Stimulated activated CD4-positive, alpha-beta T cell treated with anti-CD3 and anti-CD28 coated beads, Interleukin-2, amount 100 ng/mL, for 24 hours (primary cell): ENCODE data around the gene TEAD1.

Source experiments
- DNase-seq, 2 donors: peaks; one replicate each; pipeline ENCODE4 v3.0.0-alpha.2; 2020

TEAD1 gene

DNA sequence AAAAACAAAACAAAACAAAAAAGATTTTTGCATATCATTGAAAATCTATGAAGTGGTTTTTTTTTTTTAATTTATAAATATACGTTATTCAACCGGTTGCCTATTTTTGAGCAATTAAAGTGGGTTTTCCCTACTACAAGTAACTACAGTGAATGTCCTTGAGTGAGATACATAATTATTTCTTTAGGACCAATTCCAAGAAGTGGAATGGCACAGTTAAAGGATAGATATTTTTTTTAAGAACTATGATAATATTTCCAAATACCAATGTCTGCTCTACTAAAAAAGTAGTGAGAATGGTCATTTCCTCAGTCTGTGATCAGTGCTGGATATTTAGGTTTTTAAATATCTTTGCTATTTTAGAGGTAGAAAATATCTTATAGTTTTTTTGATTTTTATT is 118.8 kb downstream of the TEAD1 start:
- DNase-seq = no peak

GRCh38 chr11:12793506-12793905 is 119.3 kb downstream of the TEAD1 start:
- DNase-seq = no peak

DNA sequence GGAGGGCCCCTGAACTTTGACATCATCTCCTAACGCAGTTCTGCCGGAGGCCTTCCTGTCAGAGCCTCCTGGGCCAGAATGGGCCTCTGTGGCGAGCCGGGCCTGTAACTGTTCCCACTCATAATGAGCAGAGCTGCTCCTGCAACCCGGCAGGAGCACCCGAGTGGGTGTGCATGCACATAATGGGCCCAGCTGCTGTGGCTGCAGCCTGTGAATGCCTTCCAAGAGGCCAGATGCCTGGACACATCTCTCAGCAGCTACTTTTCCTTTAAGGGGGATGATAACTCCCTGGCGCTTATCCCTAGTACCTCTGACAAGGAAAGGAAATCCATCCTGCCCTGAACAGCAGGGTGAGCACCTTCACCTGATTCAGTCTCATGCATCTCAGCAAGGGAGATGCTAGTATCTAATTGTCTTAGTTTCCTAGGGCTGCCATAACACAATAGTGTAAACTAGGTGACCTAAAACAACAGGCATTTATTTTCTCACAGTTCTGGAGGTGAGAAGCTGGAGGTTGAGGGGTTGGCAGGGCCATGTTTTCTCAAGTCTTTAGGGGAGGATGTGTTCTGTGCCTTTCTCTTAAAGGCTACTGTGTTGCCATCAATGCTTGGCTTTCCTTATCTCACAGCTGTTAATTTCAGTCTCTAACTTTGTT is 120.5 kb downstream of the TEAD1 start:
- no peak for DNase-seq

GRCh38 chr11:12797996-12798395 is 123.8 kb downstream of the TEAD1 start:
- no peak for DNase-seq

- DNase-seq = no peak
Observed at GRCh38 chr11:12798609-12799011, 124.4 kb downstream of the TEAD1 start.

DNA sequence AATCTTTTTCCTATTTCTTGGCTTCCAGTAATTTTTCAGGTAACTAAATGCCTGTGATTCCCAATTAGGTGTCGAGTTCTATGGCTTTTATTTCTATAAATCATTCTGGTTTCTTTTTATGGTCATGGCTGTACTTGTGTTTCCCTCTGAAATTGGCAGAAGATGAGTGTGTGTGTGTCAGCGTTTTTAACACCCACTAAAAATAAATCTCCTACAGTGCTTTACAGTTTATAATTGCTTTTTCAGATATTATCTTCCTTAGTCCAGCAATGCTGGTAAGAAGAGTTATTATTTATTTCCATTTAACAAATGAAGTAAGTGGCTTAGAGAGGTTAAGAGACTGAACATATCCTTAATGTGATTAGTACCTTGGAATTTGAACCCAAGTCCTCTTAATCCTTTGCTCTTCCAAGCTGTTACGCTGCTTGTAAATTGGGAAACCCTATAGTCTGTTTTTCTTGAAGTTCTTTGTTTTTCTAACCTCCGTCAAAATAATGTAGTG is 125.2 kb downstream of the TEAD1 start:
- DNase-seq = no peak

GRCh38 chr11:12800032-12800671 is 125.9 kb downstream of the TEAD1 start:
- no peak for DNase-seq

DNA sequence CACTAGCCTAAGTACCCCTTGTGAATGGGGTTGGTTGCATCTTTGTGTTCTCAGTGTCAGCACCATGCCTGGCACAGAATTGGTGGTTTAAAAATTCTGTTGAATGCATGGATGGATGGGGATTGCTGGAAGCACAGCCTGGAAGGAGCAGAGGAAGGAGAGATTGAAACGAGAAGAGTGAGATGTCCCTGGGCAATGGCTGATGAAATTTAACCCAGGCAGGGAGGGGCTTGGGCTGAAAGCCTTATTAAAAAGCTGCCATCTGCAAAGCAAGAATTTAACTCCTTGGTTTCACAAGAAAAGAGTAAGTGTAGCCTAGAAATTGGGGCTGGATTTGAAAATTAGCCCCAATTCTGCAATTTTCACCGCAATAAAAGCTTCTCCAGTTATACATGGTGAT is 126.7 kb downstream of the TEAD1 start:
- DNase-seq = no peak

GRCh38 chr11:12801976-12802375 is 127.8 kb downstream of the TEAD1 start:
- DNase-seq = no peak

GRCh38 chr11:12802418-12803085 is 128.3 kb downstream of the TEAD1 start:
- DNase-seq = no peak

GRCh38 chr11:12803086-12803826 is 129.0 kb downstream of the TEAD1 start:
- DNase-seq = no peak

DNA sequence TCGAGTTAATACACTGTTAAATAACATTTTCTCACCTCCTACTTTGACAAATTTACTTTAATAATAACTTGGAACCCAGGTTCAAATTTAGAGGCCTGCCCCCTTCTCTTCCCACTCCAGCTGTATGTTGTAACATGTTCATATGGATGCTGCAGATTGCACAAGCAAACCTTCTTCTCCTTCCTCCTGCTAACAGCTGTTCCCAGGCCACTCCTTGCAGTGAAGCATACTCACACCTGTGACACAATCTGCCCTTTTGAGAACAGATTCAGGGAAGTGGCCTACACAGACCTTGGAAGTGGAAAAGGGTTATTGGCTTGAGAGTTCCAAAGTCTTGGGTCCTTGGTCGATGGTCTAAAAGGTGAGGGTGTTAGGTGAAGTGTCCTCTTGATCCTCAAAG is 131.9 kb downstream of the TEAD1 start:
- no peak for DNase-seq

DNA sequence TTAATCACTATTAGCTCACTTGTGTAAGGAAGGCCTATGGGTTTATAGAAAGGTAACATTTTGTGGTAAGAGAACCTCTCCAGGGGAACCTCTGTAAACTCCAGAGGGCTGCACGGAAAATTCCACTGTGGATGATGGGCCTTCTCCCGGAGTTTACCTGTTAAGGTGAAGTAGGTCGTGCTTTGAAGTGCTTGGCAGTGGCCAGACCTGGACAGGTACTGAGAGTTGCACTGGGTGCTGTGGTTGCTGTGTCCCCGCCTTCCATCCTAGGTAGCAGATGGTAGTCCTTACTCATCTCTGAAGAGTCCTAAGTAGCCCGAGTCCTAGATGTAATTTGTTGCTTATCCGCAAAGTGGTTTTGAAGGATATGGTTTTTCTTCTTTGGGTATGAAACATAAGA is 133.4 kb downstream of the TEAD1 start:
- no peak for DNase-seq

- no peak for DNase-seq
Observed at GRCh38 chr11:12808519-12808918, 134.3 kb downstream of the TEAD1 start.

GRCh38 chr11:12809364-12809763 is 135.1 kb downstream of the TEAD1 start:
- no peak for DNase-seq

GRCh38 chr11:12809864-12810567 is 135.8 kb downstream of the TEAD1 start:
- no peak for DNase-seq

GRCh38 chr11:12810568-12810894 is 136.3 kb downstream of the TEAD1 start:
- no peak for DNase-seq

DNA sequence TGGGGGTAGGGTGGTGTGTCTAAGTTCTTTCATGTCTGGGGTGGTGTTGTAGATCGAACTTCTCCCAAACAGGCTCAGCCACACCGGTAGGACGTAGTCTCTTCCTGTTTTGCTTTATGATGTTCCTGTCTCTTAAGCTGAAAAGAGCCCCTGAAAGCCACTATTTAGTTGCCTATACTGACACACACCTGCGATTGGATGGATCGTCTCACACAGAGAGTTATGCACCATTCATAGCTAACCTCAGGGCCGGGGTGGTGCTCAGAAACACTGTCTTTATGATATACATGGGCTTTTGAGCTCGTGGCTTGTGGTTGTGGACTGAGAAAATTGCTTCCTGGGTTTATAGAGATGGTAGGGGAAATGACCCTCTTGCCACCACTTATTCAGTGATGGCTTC is 137.6 kb downstream of the TEAD1 start:
- DNase-seq = no peak

DNA sequence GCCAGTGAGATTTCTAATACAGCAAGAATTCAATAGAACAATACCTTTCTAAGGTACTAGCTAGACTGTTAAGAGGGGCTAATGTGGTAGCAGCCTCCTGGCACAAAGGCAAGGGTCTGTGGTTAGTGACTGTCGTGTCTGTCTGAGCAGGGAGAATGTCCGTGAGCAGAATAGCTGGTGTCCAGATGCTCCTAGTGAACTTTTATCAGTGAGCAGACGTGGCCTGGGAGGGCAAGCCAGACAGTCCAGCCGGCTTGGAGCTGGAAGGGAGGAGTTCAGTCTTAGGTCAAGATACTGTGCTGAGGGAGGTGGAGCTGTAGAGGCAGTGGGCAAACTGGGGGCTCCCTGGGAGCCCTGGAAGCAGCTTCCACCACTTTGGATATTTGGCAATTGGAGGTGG is 138.6 kb downstream of the TEAD1 start:
- DNase-seq = no peak

DNA sequence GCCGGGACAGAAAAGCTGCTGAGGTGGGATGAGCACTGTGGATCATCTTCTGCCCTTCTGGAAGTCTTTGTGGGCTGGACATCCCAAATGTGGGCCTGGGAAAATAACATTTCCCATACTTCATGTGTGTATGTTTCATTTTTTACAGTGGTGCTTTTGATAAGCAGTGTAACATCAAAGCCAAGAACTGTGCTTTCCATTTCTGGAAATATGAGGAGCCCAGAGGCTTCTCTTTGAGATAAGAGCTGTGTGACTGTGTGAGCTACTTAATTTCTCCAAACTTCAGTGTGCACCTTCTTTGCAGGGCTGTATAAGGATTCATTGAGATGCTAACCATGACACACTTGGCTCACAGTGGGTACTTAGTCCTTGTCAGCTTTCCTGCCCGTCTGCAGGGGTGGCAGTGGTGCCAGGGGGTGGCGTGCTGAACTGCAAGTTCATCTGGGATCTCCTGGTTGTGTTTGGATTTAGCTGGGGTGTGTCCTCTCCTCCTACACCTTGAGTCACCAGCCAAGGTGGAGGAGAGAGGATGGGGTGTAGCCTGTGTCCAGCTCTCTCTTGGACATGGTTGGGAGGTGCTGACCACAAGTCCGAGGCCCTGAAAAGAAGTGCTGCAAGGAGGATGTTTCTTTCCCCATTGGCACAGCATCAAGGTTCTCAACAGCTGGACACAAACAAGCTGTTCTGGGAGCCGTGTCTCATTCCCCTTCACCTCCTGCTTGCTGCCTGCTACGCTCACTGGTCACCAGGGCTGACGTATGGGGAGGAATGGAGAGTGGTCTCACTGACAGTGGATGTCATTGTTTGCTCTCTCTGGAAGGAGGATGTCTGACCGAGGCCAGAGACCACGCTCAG is 139.4 kb downstream of the TEAD1 start:
- DNase-seq = no peak

- DNase-seq = no peak
Observed at GRCh38 chr11:12815129-12815480, 140.9 kb downstream of the TEAD1 start.

DNA sequence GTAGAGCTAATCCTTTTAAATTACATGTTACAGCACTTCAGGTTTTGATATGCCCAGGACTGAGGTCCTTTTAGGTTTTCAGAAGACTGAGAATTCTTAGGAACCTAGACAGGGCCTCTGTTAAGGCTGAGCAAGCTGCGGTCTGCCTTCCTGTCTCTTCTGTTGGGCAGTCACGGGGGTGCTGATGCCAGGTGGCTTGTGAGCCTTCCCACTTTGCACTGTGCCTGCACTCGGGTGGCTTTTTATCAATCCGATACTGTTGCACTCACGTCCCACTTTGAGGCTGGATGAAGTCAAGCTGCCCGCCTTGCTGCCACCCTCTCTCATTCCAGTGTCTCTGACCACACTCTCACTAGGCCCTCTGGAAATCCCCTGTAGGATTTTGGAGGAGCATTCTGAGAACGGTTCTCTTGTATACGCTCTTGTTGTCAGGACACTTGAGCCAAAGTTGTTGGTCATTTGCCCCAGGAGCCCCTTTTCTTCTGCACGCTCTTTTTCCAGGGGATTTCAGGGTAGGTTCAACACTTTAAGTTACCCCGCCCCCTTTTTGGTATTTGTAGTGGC is 141.8 kb downstream of the TEAD1 start:
- DNase-seq = no peak
